Fibroblast of pulmonary artery (primary cell): ENCODE measurements around the gene RGP1.

Source experiments
- DNase-seq: peaks from one replicate; pipeline ENCODE4 v3.0.0-alpha.2; 2010; ENCODE audit warnings: low read depth
- H3K4me3 ChIP-seq: replicated peaks from 2 replicates; pipeline ENCODE4 v1.5.1; 2011; ENCODE audit warnings: low read depth, mild to moderate bottlenecking, control low read depth, low read length, moderate library complexity
- CTCF ChIP-seq: IDR thresholded peaks from 2 replicates; pipeline ENCODE4 v1.5.1; 2011; ENCODE audit warnings: mild to moderate bottlenecking, control low read depth, low read length, inconsistent platforms; ENCODE audit errors: missing control alignments

RGP1 gene

GRCh38 chr9:35800530-35800929 lies 51.4 kb downstream of the RGP1 start:
- no peak overlapping the region for H3K4me3 ChIP-seq
- DNase-seq, result no peak
- TF ChIP-seq CTCF, result no peak

GRCh38 chr9:35801328-35802128 lies 52.4 kb downstream of the RGP1 start:
- DNase-seq, result no peak
- H3K4me3 ChIP-seq, result no peak overlapping the region
- TF ChIP-seq CTCF, result no peak

- TF ChIP-seq CTCF, result no peak
- no peak for DNase-seq
- H3K4me3 ChIP-seq, result no peak overlapping the region
These were observed 57.0 kb downstream of the RGP1 start for GRCh38 chr9:35806101-35806500.
